Heart left ventricle (tissue), 16 donors: ENCODE data around the gene CDH23. TPM values are rescaled to one million over a fixed set of nuclear protein-coding genes. Genes with fewer than 3 reads are reported as not detected.

Source experiments
- ATAC-seq, 4 donors: fragments of 200-7000 bp; cut with Tn5 transposase; one replicate each; pipeline ENCODE4 v1.9.1; 2020 to 2022; ENCODE audit warnings: moderate library complexity in 4 of 4, mild to moderate bottlenecking in 3 of 4, moderate number of reproducible peaks in 1 of 4
- DNase-seq, 5 donors: peaks; one replicate each; pipeline ENCODE4 v3.0.0-alpha.2; 2020
- H3K27ac ChIP-seq, 12 donors: fragments of 200-600 bp; sonication (generic) in 4 of 12; one replicate each; pipeline versions ENCODE4 v1.5.0 to v1.8.0; 2016 to 2022; ENCODE audit warnings: mild to moderate bottlenecking in 2 of 12
- H3K27me3 ChIP-seq, 9 donors: fragments of 200-600 bp; sonication (generic) in 2 of 9; one replicate each; pipeline versions ENCODE4 v1.5.1 to v1.8.0; 2016 to 2022; ENCODE audit warnings: mild to moderate bottlenecking in 3 of 9
- H3K36me3 ChIP-seq, 9 donors: fragments of 200-600 bp; sonication (generic) in 2 of 9; one replicate each; pipeline versions ENCODE4 v1.5.0 to v1.8.0; 2018 to 2022; ENCODE audit warnings: mild to moderate bottlenecking in 2 of 9
- H3K4me1 ChIP-seq, 12 donors: fragments of 200-600 bp; sonication (generic) in 4 of 12; one replicate each; pipeline versions ENCODE4 v1.5.0 to v1.8.0; 2016 to 2022; ENCODE audit warnings: mild to moderate bottlenecking in 3 of 12
- H3K4me3 ChIP-seq, 12 donors: fragments of 200-600 bp; sonication (generic) in 4 of 12; one replicate each; pipeline versions ENCODE4 v1.5.0 to v1.8.0; 2017 to 2022; ENCODE audit warnings: mild to moderate bottlenecking in 9 of 12, moderate library complexity in 4 of 12
- H3K9me3 ChIP-seq, 12 donors: fragments of 200-600 bp; sonication (generic) in 4 of 12; one replicate each; pipeline versions ENCODE4 v1.5.0 to v1.8.0; 2016 to 2022; ENCODE audit warnings: mild to moderate bottlenecking in 1 of 12
- POLR2A ChIP-seq, 2 donors: fragments of 450-650 bp; IDR thresholded peaks; one replicate each; pipeline ENCODE4 v1.6.1; 2017; ENCODE audit warnings: antibody characterized with exemption in 2 of 2, mild to moderate bottlenecking in 2 of 2, moderate library complexity in 2 of 2
- WGBS, 4 donors: extraction: QIAGEN DNeasy Blood & Tissue Kit in 2 of 4; methylation state at CpG; one replicate each; pipeline versions ENCODE4 v1.1.5 to v1.1.7; 2013 to 2018; 5-methylcytosine and 5-hydroxymethylcytosine counted together
- intact Hi-C, 10 donors: fragments of 100-400 bp; cut with DNase I; formaldehyde crosslinking; loops; one replicate each; pipeline versions ENCODE4 v1.11.1 to v1.14.2; 2022
- polyA plus RNA-seq, 2 donors: library from polyadenylated mRNA; stranded (reverse); fragments of 200-250 nt; gene quantifications; one replicate each; pipeline ENCODE4 v1.2.3, GENCODE V29; 2013
- total RNA-seq, 9 donors: library from RNA; depleted of rRNA in 2 of 9; stranded (reverse); fragments of >200 nt in 2 of 9; fragmentation: NEBNext Ultra II Directional in 3 of 9; extraction: Animal tissue kit (Norgen Biotek cat#: 25700) in 3 of 9; gene quantifications; one replicate each; pipeline versions ENCODE4 v1.1.0 to v1.2.4, GENCODE V29; 2016 to 2023
- TF ChIP-seq, protein P1 (sequence below), 12 donors: fragments of 200-600 bp; sonication (generic) in 4 of 12; IDR thresholded peaks; one replicate each; pipeline versions ENCODE4 v1.5.0 to v1.8.0; 2018 to 2022; ENCODE audit warnings: antibody characterized with exemption in 12 of 12, mild to moderate bottlenecking in 5 of 12
- donor health status: ischemic (EF 13 %, LVEDD 7.1; RV severe dilation, severe dysfunction).
- donor health status: healthy with polysubstance abuse.
- donor health status: DM: no; HTN: yes; CAD: no.
- donor health status: DM: no; HTN: no; CAD: no.
- donor health status: ischemic (EF 25% LVEDD 6.9; RV normal size, moderate dysfunction).
- donor health status: ischemic (EF 25% LVEDD 5.7; RV mildly dilated, moderate dysfunction).
- donor health status: healthy.
- donor health status: DM: yes; HTN: yes; CAD: no.
- donor health status: ischemic (EF 35%, LVEDD 5.7; RV mildly dilated, moderate dysfunction).
- donor health status: nonischemic (EF 11% LVEDD 7.7; RV severe dilation, severe dysfunction).
- donor health status: DM: yes; HTN: yes; CAD: no.
- donor health status: PGD.
- donor health status: ischemic (EF 29% LVEDD 5.4; RV normal size, mild dysfunction).
- donor health status: nonischemic (EF 23%, LVEDD 6.1; RV moderate dilation, normal function).

CDH23 gene
- total and polyA plus RNA-seq, 11 donors = 1.2 to 8.6 (median 3.9) TPM

DNA sequence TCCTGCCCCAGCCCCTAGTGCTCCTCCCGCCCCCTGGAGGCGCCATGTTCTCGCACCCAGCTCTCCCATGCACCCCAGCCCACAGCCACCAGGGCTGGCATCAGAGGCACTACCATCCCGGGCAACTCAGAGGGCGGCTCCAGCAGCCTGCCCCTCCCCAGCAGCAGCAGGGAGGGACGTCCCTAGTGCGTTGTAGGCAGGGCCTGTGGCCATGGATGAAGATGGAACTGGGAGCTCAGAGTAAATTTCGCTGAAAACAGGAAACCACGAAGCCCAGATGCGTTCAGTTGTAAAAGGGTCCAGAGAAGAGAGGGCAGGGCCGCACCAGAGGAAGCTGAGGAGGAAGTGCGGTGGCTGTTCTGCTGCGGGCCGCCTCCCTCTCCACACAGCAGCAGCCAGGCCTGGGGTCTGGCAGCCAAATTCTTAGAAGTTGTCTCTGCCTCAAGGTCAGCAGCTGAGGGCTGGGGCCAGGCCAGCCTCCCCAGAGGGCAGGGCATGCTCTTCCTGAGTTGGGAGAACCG lies 352.0 kb downstream of the CDH23 start:
- intact Hi-C loops = loop anchor here in 2 of 10 donors (2.0 to 5.0 kb wide), 3 partner anchors 16 to 36 kb away; no protein-coding TSS in a partner anchor
- Histone ChIP-seq H3K4me1 (peaks cover 35 to 99% (median 56%) of the 10 kb centered on the region in 12 donors), H3K4me3 (peak overlapping the region in 2 of 12 donors; percentile 8 to 10)

DNA sequence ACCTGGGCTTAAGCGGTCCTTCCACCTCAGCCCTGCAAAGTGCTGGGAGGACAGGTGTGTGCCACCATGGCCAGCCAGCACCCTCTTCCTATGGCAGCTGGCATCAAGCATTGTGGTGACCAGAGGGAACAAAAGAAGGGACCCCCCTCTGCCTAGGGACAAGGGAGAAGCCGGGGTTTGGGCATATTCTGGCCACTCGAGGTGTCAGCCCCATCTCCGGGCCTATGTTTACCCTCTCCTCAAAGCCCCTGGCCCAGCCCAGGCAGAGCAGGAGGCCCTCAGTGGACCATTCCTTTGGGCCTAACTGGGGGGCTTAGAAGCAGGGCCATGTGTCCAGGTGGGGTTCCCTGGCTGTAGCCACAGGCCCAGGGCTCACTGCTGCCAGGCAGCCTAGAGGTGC lies 352.7 kb downstream of the CDH23 start:
- no peak for TF ChIP-seq POLR2A (IDR thresholded peaks at IDR 0.05)
- TF ChIP-seq, protein P1, sequence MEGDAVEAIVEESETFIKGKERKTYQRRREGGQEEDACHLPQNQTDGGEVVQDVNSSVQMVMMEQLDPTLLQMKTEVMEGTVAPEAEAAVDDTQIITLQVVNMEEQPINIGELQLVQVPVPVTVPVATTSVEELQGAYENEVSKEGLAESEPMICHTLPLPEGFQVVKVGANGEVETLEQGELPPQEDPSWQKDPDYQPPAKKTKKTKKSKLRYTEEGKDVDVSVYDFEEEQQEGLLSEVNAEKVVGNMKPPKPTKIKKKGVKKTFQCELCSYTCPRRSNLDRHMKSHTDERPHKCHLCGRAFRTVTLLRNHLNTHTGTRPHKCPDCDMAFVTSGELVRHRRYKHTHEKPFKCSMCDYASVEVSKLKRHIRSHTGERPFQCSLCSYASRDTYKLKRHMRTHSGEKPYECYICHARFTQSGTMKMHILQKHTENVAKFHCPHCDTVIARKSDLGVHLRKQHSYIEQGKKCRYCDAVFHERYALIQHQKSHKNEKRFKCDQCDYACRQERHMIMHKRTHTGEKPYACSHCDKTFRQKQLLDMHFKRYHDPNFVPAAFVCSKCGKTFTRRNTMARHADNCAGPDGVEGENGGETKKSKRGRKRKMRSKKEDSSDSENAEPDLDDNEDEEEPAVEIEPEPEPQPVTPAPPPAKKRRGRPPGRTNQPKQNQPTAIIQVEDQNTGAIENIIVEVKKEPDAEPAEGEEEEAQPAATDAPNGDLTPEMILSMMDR (IDR thresholded peaks at IDR 0.05) = no peak

More for the DNA sequence above, 352.0 kb downstream of the CDH23 start:
- TF ChIP-seq POLR2A (IDR thresholded peaks at IDR 0.05) = peak in 1 of 2 donors; percentile 22
- TF ChIP-seq, protein P1 (IDR thresholded peaks at IDR 0.05) = peak in 4 of 12 donors; percentile 6 to 25 (median 14)
- Histone ChIP-seq H3K27ac (peak overlapping the region; percentile 76 to 96 (median 86)), H3K9me3 (no peaks in the 10 kb centered on the region), H3K36me3 (peaks cover 0 to 40% (median 33%) of the 10 kb centered on the region in 9 donors), H3K27me3 (no peaks in the 10 kb centered on the region)
- ATAC-seq = peak; percentile 54 to 75 (median 70)
- 11 to 24% (median 21%) methylated on average over 11 to 15 of the region's 15 CpGs for WGBS, 4 donors
- DNase-seq = peak; percentile 81 to 91 (median 84)

DNA sequence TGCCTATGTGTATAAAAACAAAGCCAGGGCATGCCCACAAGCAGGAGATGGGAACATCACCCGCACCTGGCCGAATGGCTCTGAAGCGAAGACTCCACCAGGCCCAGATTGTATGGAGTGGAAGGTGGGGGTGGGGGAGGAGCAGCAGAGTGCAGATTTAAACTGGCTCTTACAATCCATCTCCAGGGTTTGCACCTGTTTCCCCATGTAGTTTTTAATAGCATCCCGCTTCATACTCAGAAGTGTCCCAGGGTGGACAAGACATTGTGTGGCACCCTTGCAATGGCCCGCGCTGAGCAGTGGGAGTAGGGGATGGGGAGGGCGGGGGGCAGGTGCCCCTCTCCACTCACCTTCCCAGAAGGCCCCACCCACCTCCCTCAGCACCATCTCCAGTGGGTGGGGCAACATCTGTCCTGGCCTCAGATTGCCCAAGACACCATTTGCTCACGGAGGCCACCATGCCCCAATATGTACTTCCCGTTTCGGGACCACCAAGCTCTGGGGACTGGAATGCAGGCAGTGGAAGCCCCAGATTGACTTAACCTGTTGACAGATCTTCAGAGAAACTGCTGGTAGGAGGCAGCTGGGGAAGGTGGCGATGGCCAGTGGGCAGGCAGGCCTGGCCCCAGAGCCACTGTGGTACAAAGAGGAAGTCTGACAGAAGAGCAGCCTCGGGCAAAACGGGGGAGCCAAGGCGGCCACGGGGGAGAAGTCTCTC lies 353.6 kb downstream of the CDH23 start:
- intact Hi-C loops = loop anchor here in 2 of 10 donors (1.0 kb wide), 2 partner anchors 13 to 16 kb away; no protein-coding TSS in a partner anchor
- TF ChIP-seq POLR2A (IDR thresholded peaks at IDR 0.05) = no peak
- DNase-seq (peak in 2 of 5 donors; percentile 45 to 74), ATAC-seq (no peak)
- Histone ChIP-seq H3K27ac (peak overlapping the region in 10 of 12 donors; percentile 12 to 96 (median 86)), H3K4me1 (peaks cover 35 to 99% (median 65%) of the 10 kb centered on the region in 12 donors), H3K36me3 (peaks cover 0 to 55% (median 47%) of the 10 kb centered on the region in 9 donors), H3K4me3 (no peak overlapping the region), H3K27me3 (no peaks in the 10 kb centered on the region), H3K9me3 (no peaks in the 10 kb centered on the region)
- 88 to 89% (median 89%) methylated on average over 13 to 15 of the region's 15 CpGs for WGBS, 4 donors

More for the DNA sequence above, 352.7 kb downstream of the CDH23 start:
- DNase-seq (peak in 2 of 5 donors; percentile 26 to 57), ATAC-seq (no peak)
- Histone ChIP-seq H3K27me3 (no peaks in the 10 kb centered on the region), H3K4me3 (peak overlapping the region in 1 of 12 donors; percentile 10), H3K4me1 (peaks cover 35 to 99% (median 57%) of the 10 kb centered on the region in 12 donors), H3K27ac (peak overlapping the region; percentile 76 to 96 (median 86)), H3K9me3 (no peaks in the 10 kb centered on the region), H3K36me3 (peaks cover 0 to 46% (median 38%) of the 10 kb centered on the region in 9 donors)
- WGBS, 4 donors = 73 to 92% (median 87%) methylated on average over 4 of the region's 4 CpGs
- intact Hi-C loops = loop anchor here in 2 of 10 donors (2.0 to 5.0 kb wide), 3 partner anchors 15 to 37 kb away; no protein-coding TSS in a partner anchor

DNA sequence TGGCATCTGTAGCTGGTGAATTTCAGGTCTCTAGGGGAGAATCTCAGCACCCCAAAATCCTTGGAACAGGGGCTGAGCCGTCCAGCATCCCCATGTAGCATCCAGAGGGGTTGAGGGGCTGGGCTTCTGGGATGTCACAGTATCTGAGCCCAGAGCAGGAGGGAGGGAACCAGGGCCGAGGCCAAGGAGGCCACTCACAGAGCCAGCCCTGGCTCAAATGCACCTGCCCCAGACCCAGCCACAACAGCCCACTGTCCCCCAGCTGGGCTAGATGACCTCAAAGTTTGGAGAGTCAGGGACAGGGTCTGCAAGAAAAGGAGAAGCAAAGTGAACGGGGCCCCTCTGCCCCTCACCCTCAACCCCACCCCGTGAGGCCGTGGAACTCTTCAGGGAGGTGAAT lies 354.3 kb downstream of the CDH23 start:
- peaks cover 0 to 61% (median 51%) of the 10 kb centered on the region in 9 donors for H3K36me3 ChIP-seq
- DNase-seq = peak in 2 of 5 donors; percentile 17 to 51

More for the DNA sequence above, 354.3 kb downstream of the CDH23 start:
- WGBS, 4 donors = 86 to 93% (median 92%) methylated on average over 4 to 5 of the region's 5 CpGs
- Histone ChIP-seq H3K4me1 (peaks cover 35 to 99% (median 61%) of the 10 kb centered on the region in 12 donors), H3K9me3 (no peaks in the 10 kb centered on the region), H3K27ac (peak overlapping the region in 9 of 12 donors; percentile 2 to 96 (median 30)), H3K27me3 (no peaks in the 10 kb centered on the region), H3K4me3 (no peak overlapping the region)
- ATAC-seq = no peak
- intact Hi-C loops = loop anchor here in 2 of 10 donors (1.0 kb wide), 2 partner anchors 12 to 15 kb away; no protein-coding TSS in a partner anchor
- TF ChIP-seq POLR2A (IDR thresholded peaks at IDR 0.05) = no peak
- TF ChIP-seq, protein P1 (IDR thresholded peaks at IDR 0.05) = no peak
